WI38 (cell line): ENCODE results near the gene PXDC1.

ENCODE experiments used
- H3K4me3 ChIP-seq: 2 replicates; pipeline ENCODE4 v1.5.1; 2011; ENCODE audit warnings: low read depth, mild to moderate bottlenecking, control low read depth, low read length
- CTCF ChIP-seq: IDR thresholded peaks from 2 replicates; pipeline ENCODE4 v1.5.1; 2012; ENCODE audit warnings: low read depth, mild to moderate bottlenecking, control low read depth, low read length

PXDC1 gene

DNA sequence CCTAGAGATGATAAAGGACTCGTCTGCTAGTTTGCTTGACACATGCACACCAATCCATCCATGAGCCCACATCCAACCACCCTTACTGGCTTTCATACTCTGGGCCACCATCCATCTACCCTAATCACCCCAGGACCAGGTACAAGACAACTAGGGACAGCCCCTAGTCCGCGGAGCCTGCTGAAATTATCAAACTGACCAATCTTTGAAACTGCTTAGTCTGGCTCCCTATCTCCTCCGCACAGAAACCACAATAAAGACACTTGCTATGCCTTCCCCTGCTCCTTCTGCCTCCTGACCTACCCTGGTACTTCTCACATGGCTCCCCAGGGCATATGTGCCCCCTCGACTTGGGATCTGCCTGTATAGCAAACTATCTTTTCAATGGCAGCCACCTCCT, 33.1 kb downstream of the PXDC1 start:
- no peak overlapping the region for H3K4me3 ChIP-seq
- no peak for TF ChIP-seq CTCF

DNA sequence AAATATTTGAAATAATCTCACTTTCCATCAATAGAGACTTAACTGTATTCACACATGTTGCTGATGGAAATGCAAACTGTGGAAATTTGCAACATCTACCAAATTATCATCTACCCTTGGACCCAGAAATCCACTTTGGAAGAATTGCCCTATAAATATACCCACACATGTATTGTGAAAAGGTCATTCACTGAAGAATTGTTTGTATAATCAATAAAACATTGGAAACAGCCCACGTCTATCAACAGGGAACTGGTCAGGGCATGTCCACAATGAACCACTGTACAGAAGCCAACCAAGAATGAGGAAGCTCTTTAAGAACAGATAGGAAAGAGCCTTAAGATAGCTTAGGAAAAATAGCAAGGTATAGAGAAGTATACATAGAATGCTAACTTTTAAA, 36.2 kb downstream of the PXDC1 start:
- no peak overlapping the region for H3K4me3 ChIP-seq
- no peak for TF ChIP-seq CTCF

DNA sequence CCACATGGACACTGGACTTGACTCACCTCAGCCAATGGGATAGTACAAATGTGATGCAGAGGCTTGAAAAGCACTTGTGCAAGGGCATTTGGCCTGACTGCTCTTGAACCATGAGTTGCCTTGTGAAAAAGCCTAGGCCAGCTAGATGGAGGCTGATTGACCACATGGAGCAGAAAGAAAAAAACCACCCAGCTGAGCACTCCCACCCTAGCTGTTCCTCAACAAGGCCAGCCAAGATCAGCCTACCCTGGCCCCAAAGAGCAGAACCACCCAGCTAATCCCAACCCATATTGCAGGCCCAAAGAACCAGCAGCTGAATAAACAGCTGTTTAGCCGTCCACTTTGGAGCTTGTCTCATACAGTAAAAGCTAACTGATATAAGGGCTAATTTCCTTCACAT, 36.7 kb downstream of the PXDC1 start:
- H3K4me3 ChIP-seq = no peak overlapping the region
- TF ChIP-seq CTCF = no peak

- no peak for TF ChIP-seq CTCF
- H3K4me3 ChIP-seq = no peak overlapping the region
Observed at GRCh38 chr6:3714111-3714510, 37.4 kb downstream of the PXDC1 start.

DNA sequence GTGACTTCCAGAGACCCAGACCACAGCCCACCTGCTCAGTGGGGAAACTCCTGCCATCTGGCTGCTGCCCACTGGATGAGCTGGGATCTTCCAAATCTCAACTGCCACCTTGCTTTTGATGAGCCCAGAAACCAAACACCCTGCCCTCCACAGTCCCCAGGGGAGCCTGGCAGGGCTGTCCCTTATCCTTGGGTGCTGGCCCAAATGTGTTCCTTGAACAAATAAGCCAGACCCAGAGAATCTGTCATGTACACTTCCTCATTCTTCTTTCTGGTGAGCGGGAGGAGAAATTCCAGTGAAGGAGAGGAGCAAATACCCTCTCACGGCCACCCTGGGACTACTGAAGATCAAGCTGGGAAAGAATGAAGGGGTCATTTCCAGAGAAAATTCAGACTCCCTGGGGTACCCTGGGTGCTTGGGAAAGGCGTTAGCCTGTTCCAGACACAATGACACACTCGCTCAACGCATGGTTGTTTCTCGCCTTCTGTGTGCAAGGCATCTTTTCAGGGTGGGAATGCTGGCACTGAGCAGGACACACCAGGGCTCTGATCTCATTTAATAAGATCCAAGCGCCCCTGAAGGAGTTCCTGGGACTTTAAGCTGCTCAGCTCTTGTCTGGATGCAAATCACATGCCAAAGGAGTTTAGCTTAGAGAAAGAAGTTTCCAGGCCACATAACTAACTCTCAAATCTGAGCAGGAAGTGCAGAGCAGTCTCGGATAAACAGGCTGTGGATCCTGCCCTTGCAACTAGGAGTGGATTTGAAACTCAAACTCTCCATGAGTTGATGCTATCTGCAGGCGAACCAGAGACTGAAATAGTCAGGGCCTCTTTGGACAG, 38.5 kb downstream of the PXDC1 start:
- no peak for TF ChIP-seq CTCF
- no peak overlapping the region for H3K4me3 ChIP-seq

- TF ChIP-seq CTCF = no peak
- no peak overlapping the region for H3K4me3 ChIP-seq
Observed at GRCh38 chr6:3711776-3712175, 39.7 kb downstream of the PXDC1 start.

- TF ChIP-seq CTCF = no peak
Observed at GRCh38 chr6:3710403-3710802, 41.1 kb downstream of the PXDC1 start.

More at GRCh38 chr6:3710403-3710802, 41.1 kb downstream of the PXDC1 start:
- H3K4me3 ChIP-seq = no peak overlapping the region
